ENCODE measurements around the gene KRTCAP2.
"Not testable (repeated sequence)": the region's sequence is repeated elsewhere in the genome, so short reads cannot be mapped to it uniquely, and the experiment has no call there.

The KRTCAP2 gene

DNA sequence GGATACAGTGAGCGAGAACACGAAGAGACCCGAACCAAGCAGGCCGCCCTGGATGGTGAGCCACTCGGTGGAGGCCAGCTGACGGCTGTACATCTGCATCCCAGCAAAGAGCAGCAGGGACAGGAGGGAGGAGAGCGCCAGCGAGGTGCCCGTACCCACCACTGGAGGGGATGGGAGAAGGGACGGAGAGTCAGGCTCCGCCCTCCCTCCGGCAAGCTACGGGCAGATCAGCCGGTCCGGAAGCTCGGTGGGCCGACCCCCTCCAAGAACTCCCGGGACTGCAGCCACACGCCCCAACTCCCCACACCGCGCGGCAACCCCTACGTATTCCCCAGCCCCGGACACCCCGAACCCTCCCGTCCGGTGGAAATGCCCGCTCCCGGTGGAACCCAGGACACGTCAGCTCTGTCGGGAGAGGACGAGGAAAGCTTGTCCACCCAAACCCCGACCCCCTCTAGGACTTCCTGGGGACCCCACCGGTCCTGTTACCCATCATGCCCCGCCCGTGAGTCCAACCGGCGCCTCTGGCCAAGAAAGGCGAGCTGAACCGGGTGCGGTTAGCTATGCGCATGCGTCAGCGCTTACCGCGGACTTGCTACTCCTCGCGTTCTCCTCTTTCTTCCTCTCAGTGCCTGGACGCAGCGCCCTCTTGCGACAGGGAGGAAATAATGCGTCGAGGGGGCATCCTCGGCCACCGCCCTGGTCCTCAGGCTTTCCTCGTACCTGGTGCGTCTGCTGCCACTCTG is at the start of gene KRTCAP2:
KRTCAP2 (minus strand) TSS at position 573 of the 746 bp plus-strand sequence; CDS start at position 493, 80 bp downstream.
- peak; percentile 96 for DNase-seq

DNA sequence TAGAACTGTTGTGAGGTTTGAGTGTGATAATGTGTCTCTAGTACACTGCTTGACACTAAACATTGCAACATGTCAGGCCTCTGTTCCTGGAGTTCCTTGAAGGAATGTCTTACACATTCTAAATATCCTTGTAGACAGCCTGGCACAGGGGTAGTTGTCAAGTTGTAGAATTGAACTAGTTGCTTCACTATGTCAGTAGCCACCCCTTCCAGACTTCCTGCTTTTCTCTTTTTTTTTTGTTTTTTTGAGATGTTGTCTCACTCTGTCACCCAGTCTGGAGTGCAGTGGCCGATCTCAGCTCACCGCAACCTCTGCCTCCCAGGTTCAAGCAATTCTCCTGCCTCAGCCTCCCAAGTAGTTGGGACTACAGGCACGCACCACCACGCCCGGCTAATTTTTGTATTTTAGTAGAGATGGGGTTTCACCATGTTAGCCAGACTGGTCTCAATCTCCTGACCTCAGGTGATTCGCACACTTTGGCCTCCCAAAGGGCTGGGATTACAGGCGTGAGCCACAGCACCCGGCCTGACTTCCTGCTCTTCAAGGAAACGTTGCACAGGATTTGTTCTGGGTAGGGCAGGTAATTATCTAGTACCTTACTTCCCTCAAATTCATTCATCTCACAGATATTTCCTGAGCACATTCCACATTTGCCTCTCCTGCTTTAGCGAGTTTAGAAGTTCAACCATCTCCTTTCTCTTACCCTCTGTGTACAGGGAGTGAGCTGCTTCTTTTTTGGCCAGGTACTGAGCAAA is 47.3 kb upstream of the KRTCAP2 start:
- not testable (repeated sequence) for DNase-seq

- no peak for DNase-seq
These were observed 46.5 kb upstream of the KRTCAP2 start for GRCh38 chr1:155219592-155220031.

DNA sequence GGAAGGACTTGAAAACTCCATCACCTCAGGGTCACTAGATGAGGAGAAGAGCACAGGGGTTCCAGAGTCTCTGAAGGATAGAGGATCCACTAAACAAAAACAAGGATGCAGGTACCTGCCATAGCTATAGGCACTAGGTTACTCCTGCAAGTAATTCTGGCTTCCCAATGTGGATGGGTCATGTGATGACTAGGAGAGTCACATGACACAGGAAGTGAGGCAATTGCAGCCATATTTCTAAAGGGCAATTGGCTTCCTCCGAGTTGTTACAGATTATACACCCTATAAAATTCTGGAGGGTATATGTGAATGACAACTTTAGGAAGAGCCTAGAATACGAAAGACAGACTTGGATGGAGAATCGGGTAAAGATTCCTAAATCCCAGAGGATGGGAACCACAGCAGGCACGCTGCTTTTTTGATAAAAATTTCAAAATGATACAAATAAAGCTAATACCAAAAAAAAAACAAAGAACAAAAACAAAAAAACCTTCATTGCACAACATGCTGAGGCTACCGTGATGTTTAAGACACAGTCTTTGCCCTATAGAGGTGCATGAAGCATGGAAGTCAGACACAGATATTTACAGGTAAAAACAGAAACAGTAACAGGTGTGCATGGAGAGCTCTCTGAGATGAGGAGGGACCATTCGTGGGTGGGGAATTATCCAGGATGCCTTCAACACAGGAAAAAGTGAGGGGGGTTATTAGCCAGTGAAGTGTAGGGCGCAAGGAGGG is 45.9 kb upstream of the KRTCAP2 start:
- peak; percentile 64 for DNase-seq

- not testable (repeated sequence) for DNase-seq
These were observed 41.6 kb upstream of the KRTCAP2 start for GRCh38 chr1:155214702-155215101.

GRCh38 chr1:155212051-155212440 is 38.9 kb upstream of the KRTCAP2 start:
- DNase-seq: not testable (repeated sequence)

DNA sequence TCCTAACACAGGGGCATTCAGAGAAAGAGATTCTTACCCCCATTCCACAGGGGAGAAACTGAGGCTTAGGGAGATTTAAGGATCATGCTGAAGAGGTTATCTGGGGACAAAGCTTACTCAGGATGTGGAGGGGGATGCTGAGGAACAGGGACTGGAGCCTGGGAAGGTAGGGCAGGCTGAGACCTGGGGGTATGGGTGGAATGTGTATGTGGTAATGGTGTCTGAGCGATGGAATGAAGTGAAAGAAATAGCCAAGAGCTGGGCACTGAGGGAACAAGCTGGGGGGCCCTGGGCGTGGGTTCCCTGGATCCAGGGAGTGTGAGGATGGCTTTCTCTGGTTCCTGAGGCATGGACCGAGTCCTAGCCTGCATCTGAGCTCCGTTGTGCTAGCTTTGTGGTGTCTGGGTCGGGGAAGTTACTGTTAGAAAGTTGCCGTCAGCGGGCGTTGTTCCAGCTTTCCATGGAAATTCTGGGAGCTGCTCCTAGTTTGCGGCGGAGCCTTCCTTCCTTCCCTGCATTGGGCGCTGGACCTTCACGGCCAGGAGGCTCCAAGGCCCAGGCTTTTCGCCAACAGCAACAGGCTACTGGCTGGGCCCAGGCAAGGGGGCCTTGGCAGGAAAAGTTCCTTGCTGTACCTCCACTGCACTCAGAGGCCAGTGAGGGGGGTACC is 38.4 kb upstream of the KRTCAP2 start:
- peak; percentile 40 for DNase-seq

GRCh38 chr1:155210314-155211104 is 37.4 kb upstream of the KRTCAP2 start:
- DNase-seq: no peak

- no peak for DNase-seq
These were observed 36.2 kb upstream of the KRTCAP2 start for GRCh38 chr1:155209312-155209721.

DNA sequence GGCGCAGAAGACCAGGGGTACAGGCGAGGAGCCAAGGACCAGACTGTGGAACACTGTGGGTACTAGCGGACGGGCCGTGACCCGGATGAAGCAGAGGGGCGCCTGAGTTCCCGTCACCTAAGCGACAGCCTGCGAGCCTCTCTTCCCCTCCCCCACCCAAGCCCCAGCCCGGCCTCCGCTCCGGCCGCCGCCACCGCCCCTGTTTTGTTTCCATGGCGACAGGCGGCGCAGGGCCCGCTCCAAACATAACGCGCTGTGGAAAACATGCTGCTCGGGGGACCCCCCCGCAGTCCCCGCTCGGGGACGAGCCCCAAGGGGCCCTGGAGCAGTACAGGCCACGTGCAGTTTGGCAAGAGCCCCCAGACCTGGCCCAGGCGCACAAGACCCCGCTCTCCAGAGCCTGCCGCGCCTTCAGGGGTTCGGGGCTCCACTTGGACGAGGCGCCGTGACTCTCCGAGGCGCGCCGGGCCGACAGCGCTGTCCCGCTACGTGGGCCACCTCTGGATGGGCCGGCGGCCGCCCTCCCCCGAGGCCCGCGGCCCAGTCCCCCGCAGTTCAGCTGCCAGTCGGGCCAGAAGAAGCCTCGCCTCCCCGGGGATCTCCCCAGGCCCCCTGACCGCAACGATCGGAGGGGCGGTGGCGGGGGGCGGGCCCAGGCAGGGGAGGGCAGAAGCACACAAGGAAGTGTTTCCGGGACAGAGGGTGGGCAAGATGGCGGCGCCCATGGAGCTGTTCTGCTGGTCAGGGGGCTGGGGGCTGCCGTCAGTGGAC is 35.6 kb upstream of the KRTCAP2 start, which contains the start of gene MTX1:
MTX1 (plus strand) TSS at position 155 of the 771 bp plus-strand sequence; CDS start at position 265, 110 bp downstream.
- DNase-seq: peak; percentile 86

DNA sequence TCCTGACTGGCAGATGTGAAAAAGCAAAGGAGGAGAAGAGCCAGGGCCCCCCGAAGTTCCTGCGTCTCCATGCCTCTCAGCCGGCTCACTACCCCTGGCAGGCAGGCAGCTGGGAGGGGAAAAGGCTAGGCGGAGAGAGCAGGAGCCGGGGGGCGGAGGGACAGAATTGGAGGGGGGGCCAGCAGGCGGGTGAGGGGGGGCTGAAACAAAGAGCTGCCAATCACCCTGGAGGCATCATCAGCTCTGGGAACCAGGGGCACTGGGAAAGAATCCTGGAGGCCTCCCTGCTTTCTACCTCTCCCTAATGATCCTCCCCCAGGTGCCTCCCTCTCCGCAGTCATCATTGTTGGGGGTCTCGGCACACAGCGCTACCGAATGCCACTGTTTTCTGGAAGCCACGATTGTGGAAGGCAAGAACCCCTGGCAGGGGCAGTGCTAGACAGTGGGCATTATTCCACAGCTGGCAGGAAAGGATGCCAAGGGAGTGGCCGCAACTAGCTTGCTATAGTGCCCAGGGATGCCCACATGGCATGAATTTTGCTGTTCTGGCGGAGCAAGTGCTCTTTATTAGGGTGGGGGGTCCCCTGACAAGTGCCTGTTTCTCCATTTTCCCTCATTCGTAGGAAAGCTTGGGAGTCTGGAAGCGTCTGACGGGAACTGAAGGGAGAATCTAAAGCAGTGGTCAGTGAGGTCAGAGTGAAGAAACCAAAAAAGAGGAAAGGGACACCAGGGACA is 34.9 kb upstream of the KRTCAP2 start, which contains the start of gene THBS3:
THBS3 (minus strand) TSS at position 92 of the 735 bp plus-strand sequence; CDS start at position 71, 21 bp downstream.
- peak; percentile 57 for DNase-seq

DNA sequence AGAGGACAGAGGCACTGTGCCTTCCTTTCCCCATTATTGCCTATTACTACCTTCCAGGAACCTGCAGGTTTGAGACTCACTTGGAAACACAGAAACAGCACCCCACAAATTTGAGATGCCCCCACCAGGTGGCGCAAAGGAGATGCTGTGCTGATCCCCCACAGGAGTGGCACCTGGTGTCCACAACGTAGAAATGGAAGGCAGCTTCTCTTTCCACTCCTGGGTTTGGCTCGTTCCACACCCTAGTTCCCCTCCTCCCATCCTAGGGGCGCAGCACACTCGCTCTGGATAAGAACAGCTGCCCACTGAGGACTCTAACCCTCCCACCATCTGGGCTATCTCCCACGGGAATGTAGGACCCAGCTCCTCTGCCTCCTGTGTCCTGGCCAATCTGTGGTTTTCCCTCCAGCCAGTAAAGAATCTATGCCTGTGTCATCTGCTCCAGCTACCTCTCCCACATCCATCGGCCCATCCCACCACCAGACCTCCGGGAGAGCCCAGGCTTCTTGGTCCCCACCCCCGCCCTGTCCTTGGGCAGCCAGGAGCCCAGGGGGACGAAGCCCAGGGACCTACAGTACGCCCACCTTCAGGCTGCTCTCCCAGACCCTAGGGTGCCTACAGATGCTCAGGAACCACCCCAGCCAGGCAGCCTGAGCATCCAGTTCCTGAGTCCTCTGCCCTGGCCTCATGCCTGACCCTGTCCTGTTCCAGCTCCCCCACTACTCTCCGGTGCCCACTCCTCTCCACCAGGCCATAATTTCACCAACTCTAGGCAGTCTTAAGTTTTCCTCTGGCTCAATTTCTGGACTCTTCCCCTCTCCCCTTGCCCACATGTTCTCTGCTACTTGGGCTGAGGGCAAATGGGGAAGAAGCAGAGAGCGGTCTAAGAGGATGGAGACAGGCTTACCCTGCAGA is 34.0 kb upstream of the KRTCAP2 start:
- DNase-seq: peak; percentile 80

DNA sequence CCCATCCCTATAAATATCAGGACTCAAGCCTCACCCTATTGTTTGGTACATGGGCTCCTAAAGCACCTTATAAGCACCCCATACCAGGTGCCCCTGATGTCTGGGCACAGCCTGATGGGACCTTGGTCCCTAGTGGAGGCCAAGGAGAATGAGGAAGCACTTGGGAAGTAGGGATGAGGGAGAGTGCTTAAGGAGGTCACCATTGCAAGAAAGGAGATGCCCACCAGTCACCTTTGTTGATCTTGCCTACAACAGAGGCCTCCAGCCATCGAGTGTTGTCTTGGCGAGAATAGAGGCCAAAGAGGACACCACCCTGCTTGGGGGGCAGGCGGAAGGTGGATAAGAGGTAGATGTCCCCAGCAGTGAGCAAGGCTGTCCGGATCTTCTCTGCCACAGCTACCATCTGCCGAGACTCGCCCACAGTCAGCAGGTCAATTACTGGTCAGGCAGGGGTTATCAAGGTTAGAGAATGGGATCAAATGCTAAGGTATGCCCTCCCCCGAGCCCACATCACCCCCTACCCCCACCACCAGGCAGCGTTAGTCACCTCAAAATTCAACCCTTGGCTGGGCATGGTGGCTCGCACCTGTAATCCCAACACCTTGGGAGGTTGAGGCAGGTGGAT is 33.0 kb upstream of the KRTCAP2 start:
- DNase-seq: no peak

DNA sequence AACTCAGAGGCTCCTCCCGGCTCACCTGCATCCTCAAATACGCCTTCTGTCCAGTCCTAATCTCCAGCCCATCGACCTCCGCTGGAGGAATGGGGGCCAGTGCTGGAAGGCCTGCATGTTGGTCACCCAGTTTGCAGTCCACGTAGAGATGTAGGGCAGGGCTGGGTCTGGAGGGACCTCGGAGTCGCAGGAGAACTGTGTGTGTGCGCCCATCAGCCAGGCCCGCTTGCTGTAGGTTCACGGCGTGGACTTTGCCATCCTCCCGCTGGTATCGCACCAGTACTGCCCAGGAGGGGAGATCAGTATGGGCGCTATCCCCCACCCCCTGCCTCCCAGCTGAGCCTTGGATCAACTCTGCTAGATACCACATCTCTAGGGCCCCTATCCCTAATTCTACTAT is 31.9 kb upstream of the KRTCAP2 start:
- DNase-seq: no peak

DNA sequence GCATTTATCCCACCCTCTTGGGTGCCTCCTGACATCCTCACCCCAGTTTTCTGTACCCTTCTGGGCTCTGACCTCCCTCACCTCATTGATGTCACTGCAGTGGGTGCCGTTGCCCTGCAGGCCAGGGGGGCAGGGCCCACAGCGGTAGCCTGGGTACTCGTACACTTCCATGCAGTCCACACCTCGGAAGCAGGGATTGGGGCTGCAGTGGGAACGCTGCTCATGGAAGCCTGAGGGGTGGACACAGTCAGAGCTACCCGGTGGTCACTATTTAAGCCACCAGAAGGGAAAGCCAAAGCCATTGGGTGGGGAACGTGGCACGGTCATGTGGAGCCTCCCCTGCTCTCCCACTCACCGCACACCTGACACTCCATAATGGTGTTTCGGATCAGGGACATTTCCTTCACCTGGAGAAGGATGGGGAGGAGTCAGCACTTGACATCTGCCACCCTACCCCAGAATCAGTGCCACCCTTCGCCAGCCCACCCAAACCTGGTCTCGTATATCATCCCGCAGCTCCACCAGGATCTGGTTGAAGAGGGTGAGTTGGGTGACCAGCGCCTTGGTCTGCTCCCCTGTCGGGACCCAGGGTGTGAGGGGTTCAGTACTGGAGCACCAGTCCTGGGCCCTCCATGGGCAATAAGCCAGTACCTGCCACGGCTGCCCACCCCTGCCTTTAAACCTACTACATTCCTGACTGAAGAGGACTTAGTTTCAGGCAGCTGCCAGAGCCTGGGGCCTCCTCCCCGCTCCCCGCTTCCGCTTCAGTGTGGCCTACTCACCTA is 29.8 kb upstream of the KRTCAP2 start:
- no peak for DNase-seq

GRCh38 chr1:155202198-155202597 is 29.1 kb upstream of the KRTCAP2 start:
- DNase-seq: no peak

DNA sequence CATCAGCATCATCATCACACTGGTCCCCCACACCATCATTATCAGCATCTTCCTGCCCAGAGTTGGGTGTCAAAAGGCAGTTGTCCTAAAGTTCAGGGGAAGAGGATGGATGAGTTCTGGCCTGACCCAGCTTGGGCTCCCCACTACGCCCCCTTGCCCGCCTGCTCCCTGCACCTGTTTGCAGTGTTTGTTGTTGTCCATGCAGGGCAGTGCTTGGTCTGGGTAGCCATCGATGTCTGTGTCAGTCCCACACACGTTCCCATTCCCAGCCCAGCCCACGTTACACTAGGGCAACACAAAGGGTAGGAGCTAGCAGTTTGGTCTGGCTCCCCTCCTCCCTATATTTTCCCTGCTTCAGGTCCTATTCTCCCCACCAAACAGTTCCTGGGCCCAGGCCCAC is 27.8 kb upstream of the KRTCAP2 start:
- no peak for DNase-seq

- no peak for DNase-seq
These were observed 26.7 kb upstream of the KRTCAP2 start for GRCh38 chr1:155199792-155200191.

Data from fibroblast of skin of right biceps (primary cell).